Prostate gland (tissue), 2 donors: ENCODE results near the gene RGS7. TPM values are rescaled to one million over a fixed set of nuclear protein-coding genes. Genes with fewer than 3 reads are reported as not detected.
A peak's percentile ranks its signal among the peaks of the same experiment; 100 is the strongest.
"Not testable (repeated sequence)": the region's sequence is repeated elsewhere in the genome, so short reads cannot be mapped to it uniquely, and the experiment has no call there.

Source experiments
- DNase-seq: peaks from one replicate; pipeline ENCODE4 v3.0.0-alpha.2; 2019; ENCODE audit warnings: low spot score
- H3K27ac ChIP-seq, 2 donors: fragments of 200-600 bp; sonication (generic); 2 replicates each; pipeline ENCODE4 v1.5.1; 2017 to 2019
- H3K27me3 ChIP-seq: fragments of 200-600 bp; sonication (generic); replicated peaks from 2 replicates; pipeline ENCODE4 v1.5.1; 2019; ENCODE audit not compliant: insufficient read depth
- H3K36me3 ChIP-seq, 2 donors: fragments of 200-600 bp; sonication (generic); 1 replicate in 1 of 2; 2 replicates in 1 of 2; pipeline versions ENCODE4 v1.5.1 to v1.8.1; 2017 to 2019
- H3K4me1 ChIP-seq: fragments of 200-600 bp; sonication (generic); replicated peaks from 2 replicates; pipeline ENCODE4 v1.5.1; 2019
- H3K4me3 ChIP-seq, 2 donors: fragments of 200-600 bp; sonication (generic); 2 replicates each; pipeline ENCODE4 v1.5.1; 2017 to 2019
- H3K9me3 ChIP-seq: fragments of 200-600 bp; sonication (generic); 2 replicates; pipeline ENCODE4 v1.5.1; 2017
- CTCF ChIP-seq, 4 experiments: fragments of 200-600 bp in 2 of 4; fragments of 450-650 bp in 2 of 4; sonication (generic) in 2 of 4; IDR thresholded peaks; 1 replicate in 3 of 4; 2 replicates in 1 of 4; pipeline ENCODE4 v1.5.1; 2016 to 2019; ENCODE audit warnings: antibody characterized with exemption in 4 of 4, mild to moderate bottlenecking in 2 of 4, moderate library complexity in 2 of 4
- POLR2A ChIP-seq: fragments of 450-650 bp; IDR thresholded peaks from one replicate; pipeline ENCODE4 v1.6.1; 2016; ENCODE audit warnings: antibody characterized with exemption, mild to moderate bottlenecking
- POLR2AphosphoS5 ChIP-seq: sonication (generic); formaldehyde crosslinking; IDR thresholded peaks from one replicate; pipeline ENCODE4 v1.6.1; 2017; ENCODE audit warnings: antibody characterized with exemption
- WGBS: methylation state at CpG from one replicate; pipeline ENCODE4 v1.1.5; 2018; 5-methylcytosine and 5-hydroxymethylcytosine counted together
- intact Hi-C: fragments of 100-400 bp; cut with DNase I; formaldehyde crosslinking; loops from one replicate; pipeline ENCODE4 v1.14.2; 2022
- microRNA counts, 2 donors: library from miRNA; unstranded; fragments of <30 nt; microRNA quantifications; one replicate each; lab custom pipeline; 2016 to 2017
- microRNA-seq: library from miRNA; unstranded; fragments of <30 nt; microRNA quantifications from one replicate; pipeline ENCODE4, GENCODE V29; 2016
- small RNA-seq, 2 donors: library from RNA; depleted of rRNA; stranded (forward); fragments of <200 nt; gene quantifications; one replicate each; pipeline ENCODE3, GENCODE V24; 2016
- total RNA-seq, 2 donors: library from RNA; depleted of rRNA; stranded (reverse); fragments of >200 nt; gene quantifications; one replicate each; pipeline ENCODE4 v1.1.0, GENCODE V29; 2016

Gene RGS7
- total RNA-seq, 2 donors from 2014 or later = 0.32 to 1.3 TPM

- intact Hi-C loops = no loop called here
Observed at GRCh38 chr1:240737766-240738265, 619.2 kb downstream of the RGS7 start.

GRCh38 chr1:240737298-240737697 is 619.7 kb downstream of the RGS7 start:
- WGBS = 77% methylated on average over 4 of the region's 4 CpGs
- no peaks in the 10 kb centered on the region for H3K9me3 ChIP-seq
- no peak for DNase-seq
- H3K4me3 ChIP-seq = no peak overlapping the region
- H3K4me1 ChIP-seq = no peaks in the 10 kb centered on the region
- H3K27me3 ChIP-seq = no peaks in the 10 kb centered on the region
- no peak for TF ChIP-seq POLR2A
- no peak overlapping the region for H3K27ac ChIP-seq
- no peaks in the 10 kb centered on the region for H3K36me3 ChIP-seq
- intact Hi-C loops = no loop called here

More at GRCh38 chr1:240737766-240738265, 619.2 kb downstream of the RGS7 start:
- H3K27me3 ChIP-seq = no peaks in the 10 kb centered on the region
- no peaks in the 10 kb centered on the region for H3K9me3 ChIP-seq
- no peak for TF ChIP-seq POLR2AphosphoS5
- TF ChIP-seq POLR2A = no peak
- TF ChIP-seq CTCF (IDR thresholded peaks at IDR 0.05) = no peak
- no peak for DNase-seq
- H3K4me1 ChIP-seq = no peaks in the 10 kb centered on the region
- 85% methylated on average over 6 of the region's 6 CpGs for WGBS
- H3K36me3 ChIP-seq = no peaks in the 10 kb centered on the region
- H3K4me3 ChIP-seq = no peak overlapping the region
- H3K27ac ChIP-seq = no peak overlapping the region

- H3K4me3 ChIP-seq, H3K36me3 ChIP-seq, H3K9me3 ChIP-seq, H3K27ac ChIP-seq, H3K4me1 ChIP-seq, intact Hi-C loops, DNase-seq, H3K27me3 ChIP-seq: not testable (repeated sequence)
- 86% methylated on average over 3 of the region's 3 CpGs for WGBS
Observed at GRCh38 chr1:240734705-240735104, 622.3 kb downstream of the RGS7 start.

- Histone ChIP-seq H3K4me3 (no peak overlapping the region), H3K36me3 (no peaks in the 10 kb centered on the region), H3K27me3 (no peaks in the 10 kb centered on the region), H3K4me1 (no peaks in the 10 kb centered on the region), H3K9me3 (no peaks in the 10 kb centered on the region), H3K27ac (no peak overlapping the region)
- 70% methylated on average over 3 of the region's 3 CpGs for WGBS
- no peak for DNase-seq
- intact Hi-C loops = no loop called here
- no peak for TF ChIP-seq CTCF (IDR thresholded peaks at IDR 0.05)
Observed at GRCh38 chr1:240734001-240734400, 623.0 kb downstream of the RGS7 start.

- intact Hi-C loops = no loop called here
- 13% methylated on average over 5 of the region's 5 CpGs for WGBS
Observed at GRCh38 chr1:240732390-240732789, 624.6 kb downstream of the RGS7 start.

More at GRCh38 chr1:240732390-240732789, 624.6 kb downstream of the RGS7 start:
- Histone ChIP-seq H3K4me3 (no peak overlapping the region), H3K36me3 (no peaks in the 10 kb centered on the region), H3K4me1 (no peaks in the 10 kb centered on the region), H3K27ac (no peak overlapping the region), H3K9me3 (no peaks in the 10 kb centered on the region), H3K27me3 (no peaks in the 10 kb centered on the region)
- TF ChIP-seq POLR2A (no peak), CTCF (IDR thresholded peaks at IDR 0.05) (peak in 3 of 4 experiments; percentile 47 to 60 (median 54))
- DNase-seq = no peak

MicroRNAs within 50 kb of the gene (microRNA counts, 767-probe panel; counts per million panel counts)
- 0 to 431 counts per million in 2 donors for microRNA hsa-miR-3123 (lab: Ali Mortazavi, UCI)

Small RNA genes within 50 kb of the gene (microRNA-seq; reads per million reads assigned to microRNA genes)
- gene MIR3123 = not detected

Small RNA genes within 50 kb of the gene (small RNA-seq; reads per million reads assigned to genes)
- 0 reads per million in 2 donors for gene MIR3123

Other genes starting within 250 kb of the RGS7 start
- gene FH, start 162.6 kb upstream of the RGS7 start, total RNA-seq = 10 to 100 TPM; 43.8 to 45.4 TPM
- under 1 TPM; 0.17 to 0.73 TPM for gene KMO, start 175.2 kb upstream of the RGS7 start, total RNA-seq